KG1 (cell line): ENCODE data around the gene RNF39.
A peak's percentile ranks its signal among the peaks of the same experiment; 100 is the strongest.
"Not testable (repeated sequence)": the region's sequence is repeated elsewhere in the genome, so short reads cannot be mapped to it uniquely, and the experiment has no call there.

Source experiments
- DNase-seq: peaks from one replicate; lab custom pipeline; 2025; lab: John Stamatoyannopoulos, UW

The RNF39 gene

GRCh38 chr6:30061092-30061857 lies 14.3 kb downstream of the RNF39 start, which contains the start of gene POLR1H:
Gene POLR1H (plus strand): TSS chr6:30061265. CDS start chr6:30061525, 260 bp downstream.
- DNase-seq = peak; percentile 95

- DNase-seq = no peak
Measured at GRCh38 chr6:30060606-30061091, 14.9 kb downstream of the RNF39 start.

GRCh38 chr6:30055513-30055912 lies 20.1 kb downstream of the RNF39 start:
- no peak for DNase-seq

GRCh38 chr6:30053682-30054081 lies 21.9 kb downstream of the RNF39 start:
- no peak for DNase-seq

- no peak for DNase-seq
Measured at GRCh38 chr6:30047220-30047619, 28.3 kb downstream of the RNF39 start.

GRCh38 chr6:30044630-30045029 lies 30.9 kb downstream of the RNF39 start:
- DNase-seq = no peak

- DNase-seq = no peak
Measured at GRCh38 chr6:30043744-30044143, 31.8 kb downstream of the RNF39 start.

GRCh38 chr6:30042914-30043313 lies 32.7 kb downstream of the RNF39 start:
- DNase-seq = no peak

GRCh38 chr6:30042476-30042875 lies 33.1 kb downstream of the RNF39 start:
- no peak for DNase-seq

- no peak for DNase-seq
Measured at GRCh38 chr6:30041821-30042220, 33.7 kb downstream of the RNF39 start.

GRCh38 chr6:30041221-30041620 lies 34.3 kb downstream of the RNF39 start:
- DNase-seq = no peak

- no peak for DNase-seq
Measured at GRCh38 chr6:30037182-30037788, 38.3 kb downstream of the RNF39 start.

- DNase-seq = no peak
Measured at GRCh38 chr6:30035784-30036183, 39.8 kb downstream of the RNF39 start.

- DNase-seq = not testable (repeated sequence)
Measured at GRCh38 chr6:30033440-30033839, 42.1 kb downstream of the RNF39 start.

GRCh38 chr6:30031381-30031780 lies 44.2 kb downstream of the RNF39 start:
- DNase-seq = no peak

- no peak for DNase-seq
Measured at GRCh38 chr6:30029588-30029987, 46.0 kb downstream of the RNF39 start.

- no peak for DNase-seq
Measured at GRCh38 chr6:30025186-30025585, 50.4 kb downstream of the RNF39 start.

GRCh38 chr6:30022712-30023111 lies 52.9 kb downstream of the RNF39 start:
- DNase-seq = not testable (repeated sequence)

GRCh38 chr6:30022189-30022588 lies 53.4 kb downstream of the RNF39 start:
- no peak for DNase-seq

GRCh38 chr6:30020626-30021025 lies 54.9 kb downstream of the RNF39 start:
- no peak for DNase-seq
